ENCODE results near the gene BRCA2. TPM values are rescaled to one million over a fixed set of nuclear protein-coding genes. Genes with fewer than 3 reads are reported as not detected.

BRCA2 gene
- total RNA-seq, 1 donor from 2014 or later, result 3.4 TPM

DNA sequence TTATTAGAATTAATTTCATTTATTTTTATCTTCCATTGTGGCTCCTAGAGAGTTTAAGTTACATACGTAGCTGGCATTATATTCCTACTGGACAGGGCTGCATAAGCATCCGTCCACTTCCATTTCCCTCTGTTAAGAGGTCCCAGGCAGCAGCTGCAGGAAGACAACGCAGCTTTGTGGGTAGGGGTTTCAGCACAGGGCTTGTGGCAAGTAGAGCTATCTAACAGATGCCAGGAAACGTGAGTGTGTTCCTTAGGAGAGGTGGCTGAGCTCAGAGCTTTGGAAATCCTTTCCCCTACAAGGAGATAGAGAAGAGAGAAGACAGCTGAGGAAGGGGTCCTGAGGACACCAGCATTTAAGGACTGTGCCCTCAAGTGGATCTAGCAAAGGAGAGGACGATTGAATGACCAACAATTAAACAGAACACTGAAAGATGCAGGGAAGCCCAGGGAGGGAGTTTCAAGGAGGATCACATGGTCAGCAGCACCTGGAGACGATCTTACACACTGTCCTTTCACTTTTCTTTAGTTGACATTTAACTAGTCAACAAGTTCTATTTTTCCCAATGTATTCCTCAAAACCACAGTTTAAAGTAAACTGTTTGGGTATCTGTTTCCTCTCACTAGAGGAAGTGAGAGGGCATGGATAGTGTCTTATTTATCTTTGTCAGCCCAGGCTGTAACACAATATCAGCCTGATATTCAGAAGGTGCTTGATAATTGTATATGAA is 114.9 kb downstream of the BRCA2 start:
- DNase-seq (ENCODE audit: low read depth) (no peak), FAIRE-seq (no peak)
- TF ChIP-seq CTCF (IDR thresholded peaks at IDR 0.05; ENCODE audit: insufficient read depth, low read depth, low read length), result no peak
- TF ChIP-seq EZH2 (IDR thresholded peaks at IDR 0.05; ENCODE audit: insufficient read depth, low read length), result no peak
- H3K9ac ChIP-seq (ENCODE audit: low read length), result no peak overlapping the region
- H3K36me3 ChIP-seq (ENCODE audit: insufficient read depth, low read length), result no peaks in the 10 kb centered on the region
- Mint-ChIP-seq H3K27me3 (ENCODE audit: low read depth, unreplicated experiment) (peaks cover 4% of the 10 kb centered on the region), H3K9me3 (ENCODE audit: unreplicated experiment) (peaks cover 1% of the 10 kb centered on the region), H3K36me3 (ENCODE audit: low read depth, unreplicated experiment) (peaks cover 18% of the 10 kb centered on the region), H3K27ac (ENCODE audit: unreplicated experiment) (no peak overlapping the region), H3K4me3 (ENCODE audit: unreplicated experiment) (no peak overlapping the region), H3K4me1 (ENCODE audit: low read depth, unreplicated experiment) (peaks cover 10% of the 10 kb centered on the region)
- H3K4me3 ChIP-seq (ENCODE audit: insufficient read depth, low read depth, low read length), result no peak overlapping the region
- H3K4me1 ChIP-seq (ENCODE audit: insufficient read depth, low read length), result peaks cover 5% of the 10 kb centered on the region
- H3K27me3 ChIP-seq (ENCODE audit: insufficient read depth, low read length), result no peaks in the 10 kb centered on the region
- no peaks in the 10 kb centered on the region for H3K9me3 ChIP-seq (ENCODE audit: insufficient read depth, low read depth, low read length)
- no peak overlapping the region for H2AFZ ChIP-seq (ENCODE audit: low read depth, low read length)
- no peak overlapping the region for H3K4me2 ChIP-seq (ENCODE audit: low read length)
- H3K79me2 ChIP-seq (ENCODE audit: insufficient read depth, low read length), result no peaks in the 10 kb centered on the region
- no peak overlapping the region for H3K27ac ChIP-seq (ENCODE audit: low read depth, low read length)
- no peaks in the 10 kb centered on the region for H4K20me1 ChIP-seq (ENCODE audit: insufficient read depth, low read length)

DNA sequence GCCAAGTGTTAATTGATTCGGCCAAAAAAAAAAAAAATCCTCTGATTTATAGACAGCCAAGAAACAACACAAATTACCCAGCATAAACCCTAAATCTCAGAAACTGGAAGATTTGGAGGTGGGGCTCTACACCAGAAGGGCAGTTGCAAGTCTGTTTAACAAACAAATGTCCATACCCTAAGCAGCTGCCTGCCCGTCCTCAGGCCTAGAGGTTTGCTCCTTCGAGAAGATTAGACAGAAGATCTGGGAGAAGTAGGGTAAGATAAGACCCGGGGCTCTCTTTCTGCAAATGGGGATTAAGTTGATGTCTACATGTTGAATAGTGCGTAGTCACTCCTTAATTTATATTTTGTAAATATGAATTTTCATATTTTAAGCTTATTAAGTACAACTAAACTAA is 116.1 kb downstream of the BRCA2 start:
- H3K4me3 Mint-ChIP-seq (ENCODE audit: unreplicated experiment), result no peak overlapping the region
- peaks cover 4% of the 10 kb centered on the region for H3K27me3 Mint-ChIP-seq (ENCODE audit: low read depth, unreplicated experiment)
- no peak overlapping the region for H3K4me3 ChIP-seq (ENCODE audit: insufficient read depth, low read depth, low read length)
- no peaks in the 10 kb centered on the region for H3K79me2 ChIP-seq (ENCODE audit: insufficient read depth, low read length)
- H3K27ac ChIP-seq (ENCODE audit: low read depth, low read length), result no peak overlapping the region
- H3K4me1 ChIP-seq (ENCODE audit: insufficient read depth, low read length), result peaks cover 5% of the 10 kb centered on the region
- no peak overlapping the region for H3K9ac ChIP-seq (ENCODE audit: low read length)
- H3K4me1 Mint-ChIP-seq (ENCODE audit: low read depth, unreplicated experiment), result peaks cover 10% of the 10 kb centered on the region
- H3K9me3 Mint-ChIP-seq (ENCODE audit: unreplicated experiment), result peaks cover 1% of the 10 kb centered on the region
- TF ChIP-seq EZH2 (IDR thresholded peaks at IDR 0.05; ENCODE audit: insufficient read depth, low read length) (no peak), CTCF (IDR thresholded peaks at IDR 0.05; ENCODE audit: insufficient read depth, low read depth, low read length) (no peak)
- H2AFZ ChIP-seq (ENCODE audit: low read depth, low read length), result no peak overlapping the region
- DNase-seq (ENCODE audit: low read depth) (no peak), FAIRE-seq (no peak)
- H3K27ac Mint-ChIP-seq (ENCODE audit: unreplicated experiment), result no peak overlapping the region
- no peaks in the 10 kb centered on the region for H3K9me3 ChIP-seq (ENCODE audit: insufficient read depth, low read depth, low read length)
- no peaks in the 10 kb centered on the region for H4K20me1 ChIP-seq (ENCODE audit: insufficient read depth, low read length)
- H3K36me3 Mint-ChIP-seq (ENCODE audit: low read depth, unreplicated experiment), result peaks cover 15% of the 10 kb centered on the region
- no peaks in the 10 kb centered on the region for H3K27me3 ChIP-seq (ENCODE audit: insufficient read depth, low read length)
- no peaks in the 10 kb centered on the region for H3K36me3 ChIP-seq (ENCODE audit: insufficient read depth, low read length)
- no peak overlapping the region for H3K4me2 ChIP-seq (ENCODE audit: low read length)

GRCh38 chr13:32432856-32433255 is 117.5 kb downstream of the BRCA2 start:
- peaks cover 1% of the 10 kb centered on the region for H3K9me3 Mint-ChIP-seq (ENCODE audit: unreplicated experiment)
- no peak overlapping the region for H3K27ac ChIP-seq (ENCODE audit: low read depth, low read length)
- TF ChIP-seq CTCF (IDR thresholded peaks at IDR 0.05; ENCODE audit: insufficient read depth, low read depth, low read length) (no peak), EZH2 (IDR thresholded peaks at IDR 0.05; ENCODE audit: insufficient read depth, low read length) (no peak)
- no peak overlapping the region for H3K9ac ChIP-seq (ENCODE audit: low read length)
- FAIRE-seq (no peak), DNase-seq (ENCODE audit: low read depth) (no peak)
- H3K36me3 ChIP-seq (ENCODE audit: insufficient read depth, low read length), result no peaks in the 10 kb centered on the region
- H3K27ac Mint-ChIP-seq (ENCODE audit: unreplicated experiment), result no peak overlapping the region
- H2AFZ ChIP-seq (ENCODE audit: low read depth, low read length), result no peak overlapping the region
- no peak overlapping the region for H3K4me3 ChIP-seq (ENCODE audit: insufficient read depth, low read depth, low read length)
- H3K9me3 ChIP-seq (ENCODE audit: insufficient read depth, low read depth, low read length), result no peaks in the 10 kb centered on the region
- no peak overlapping the region for H3K4me3 Mint-ChIP-seq (ENCODE audit: unreplicated experiment)
- peaks cover 15% of the 10 kb centered on the region for H3K36me3 Mint-ChIP-seq (ENCODE audit: low read depth, unreplicated experiment)
- H3K4me2 ChIP-seq (ENCODE audit: low read length), result no peak overlapping the region
- peaks cover 9% of the 10 kb centered on the region for H3K4me1 Mint-ChIP-seq (ENCODE audit: low read depth, unreplicated experiment)
- H3K27me3 Mint-ChIP-seq (ENCODE audit: low read depth, unreplicated experiment), result peaks cover 4% of the 10 kb centered on the region
- no peaks in the 10 kb centered on the region for H3K27me3 ChIP-seq (ENCODE audit: insufficient read depth, low read length)
- H3K4me1 ChIP-seq (ENCODE audit: insufficient read depth, low read length), result no peaks in the 10 kb centered on the region
- H3K79me2 ChIP-seq (ENCODE audit: insufficient read depth, low read length), result no peaks in the 10 kb centered on the region
- H4K20me1 ChIP-seq (ENCODE audit: insufficient read depth, low read length), result no peaks in the 10 kb centered on the region
